HCT116 (cell line): Measurements from ENCODE around the gene ALG8. TPM values are rescaled to one million over a fixed set of nuclear protein-coding genes. Genes with fewer than 3 reads are reported as not detected.

ENCODE experiments used
- ATAC-seq: fragments of 200-7000 bp; cut with Tn5 transposase; 2 replicates; pipeline ENCODE4 v1.9.1; 2020; ENCODE audit warnings: mild to moderate bottlenecking, moderate library complexity
- BruUV-seq: library from RNA; stranded (reverse); fragments of 400-500 nt; replicated peaks from 2 replicates; lab custom pipeline; 2021; lab: Mats Ljungman, UMichigan
- CTCF ChIA-PET: fragments of 300-600 bp; sonication (Branson Sonifier 250); formaldehyde crosslinking; loops from one replicate; lab custom pipeline; 2021; ENCODE audit warnings: antibody characterized with exemption; lab: Charles Lee
- POLR2A ChIA-PET: fragments of 300-600, 350-600 bp; sonication (Branson Sonifier 250); formaldehyde crosslinking; loops from one replicate; lab custom pipeline; 2021; ENCODE audit warnings: antibody characterized with exemption; lab: Charles Lee
- RAD21 ChIA-PET, 2 experiments: fragments of 300-600 bp; sonication (Branson Sonifier 250); formaldehyde crosslinking; loops; one replicate each; lab custom pipeline; 2023; ENCODE audit warnings: low total read pairs in 2 of 2; ENCODE audit not compliant: uncharacterized antibody in 2 of 2, unreplicated experiment in 2 of 2, low non-redundant PET in 1 of 2; lab: Charles Lee
- DNase-seq: peaks from one replicate; pipeline ENCODE4 v3.0.0-alpha.2; 2010; ENCODE audit warnings: low read depth, low spot score
- H2AFZ ChIP-seq: fragments of 200-600 bp; shearing (Covaris generic), sonication (generic); 2 replicates; pipeline ENCODE4 v1.6.1; 2017; ENCODE audit warnings: low read depth, mixed run types, mixed read lengths, antibody characterized with exemption, low read length; ENCODE audit not compliant: poor library complexity, severe bottlenecking
- H3K27ac ChIP-seq: 2 replicates; pipeline ENCODE4 v1.5.1; 2012; ENCODE audit warnings: low read depth, low read length
- H3K27me3 ChIP-seq: fragments of 200-600 bp; sonication (generic); 2 replicates; pipeline ENCODE4 v1.6.1; 2016; ENCODE audit warnings: mixed run types, low read length, mixed read lengths; ENCODE audit not compliant: insufficient read depth
- H3K36me3 ChIP-seq, 2 experiments: fragments of 200-500 bp in 1 of 2; fragments of 200-600 bp in 1 of 2; sonication (Bioruptor generic) in 1 of 2; sonication (generic) in 1 of 2; 2 replicates each; pipeline versions ENCODE4 v1.5.1 to v1.6.1; 2014 to 2016; ENCODE audit warnings: low read length in 2 of 2, inconsistent platforms in 1 of 2, mixed read lengths in 1 of 2, mixed run types in 1 of 2; ENCODE audit not compliant: insufficient read depth in 2 of 2, control insufficient read depth in 1 of 2
- H3K4me1 ChIP-seq, 2 experiments: fragments of 200-600 bp in 1 of 2; sonication (generic) in 1 of 2; 2 replicates each; pipeline versions ENCODE4 v1.5.1 to v1.6.1; 2012 to 2017; ENCODE audit warnings: low read length in 2 of 2, inconsistent platforms in 1 of 2, mild to moderate bottlenecking in 1 of 2, mixed read lengths in 1 of 2, mixed run types in 1 of 2, moderate library complexity in 1 of 2; ENCODE audit not compliant: insufficient read depth in 2 of 2, control insufficient read depth in 1 of 2
- H3K4me2 ChIP-seq: fragments of 200-600 bp; sonication (generic); 2 replicates; pipeline ENCODE4 v1.6.1; 2017; ENCODE audit warnings: mixed run types, low read length, mixed read lengths
- H3K4me3 ChIP-seq, 2 experiments: fragments of 200-600 bp in 1 of 2; sonication (generic) in 1 of 2; replicated peaks in 1 of 2; 2 replicates each; pipeline ENCODE4 v1.5.1; 2011 to 2016; ENCODE audit warnings: low read length in 2 of 2, control low read depth in 1 of 2, low read depth in 1 of 2, mild to moderate bottlenecking in 1 of 2, mixed read lengths in 1 of 2, mixed run types in 1 of 2
- H3K79me2 ChIP-seq: fragments of 200-600 bp; sonication (generic); 2 replicates; pipeline ENCODE4 v1.6.1; 2017; ENCODE audit warnings: mild to moderate bottlenecking, mixed run types, low read length, moderate library complexity, mixed read lengths; ENCODE audit not compliant: insufficient read depth
- H3K9ac ChIP-seq: fragments of 200-600 bp; sonication (generic); 2 replicates; pipeline ENCODE4 v1.6.1; 2016; ENCODE audit warnings: low read length, mixed read lengths
- H3K9me2 ChIP-seq: fragments of 200-600 bp; sonication (generic), shearing (Covaris generic); 2 replicates; pipeline ENCODE4 v1.6.1; 2017; ENCODE audit warnings: mixed run types, mild to moderate bottlenecking, moderate library complexity; ENCODE audit not compliant: insufficient read depth
- H3K9me3 ChIP-seq, 2 experiments: fragments of 200-500 bp in 1 of 2; fragments of 200-600 bp in 1 of 2; sonication (Bioruptor generic) in 1 of 2; sonication (generic) in 1 of 2; 2 replicates each; pipeline ENCODE4 v1.6.1; 2014 to 2017; ENCODE audit warnings: low read length in 2 of 2, mixed read lengths in 2 of 2, inconsistent platforms in 1 of 2, low read depth in 1 of 2, mild to moderate bottlenecking in 1 of 2, mixed run types in 1 of 2, moderate library complexity in 1 of 2; ENCODE audit not compliant: control insufficient read depth in 1 of 2, insufficient read depth in 1 of 2
- H4K20me1 ChIP-seq: fragments of 200-600 bp; sonication (generic), shearing (Covaris generic); 2 replicates; pipeline ENCODE4 v1.6.1; 2017; ENCODE audit warnings: mixed run types, mild to moderate bottlenecking, moderate library complexity; ENCODE audit not compliant: insufficient read depth
- CBX3 ChIP-seq: IDR thresholded peaks from 2 replicates; pipeline ENCODE4 v1.6.1; 2012; ENCODE audit warnings: low read depth
- EGR1 ChIP-seq: IDR thresholded peaks from 2 replicates; pipeline ENCODE4 v1.6.1; 2012; ENCODE audit warnings: low read depth
- ELF1 ChIP-seq: IDR thresholded peaks from 2 replicates; pipeline ENCODE4 v1.6.1; 2012; ENCODE audit warnings: low read depth, borderline replicate concordance
- EZH2 ChIP-seq: fragments of 200-600 bp; sonication (generic); IDR thresholded peaks from 2 replicates; pipeline ENCODE4 v1.6.1; 2017; ENCODE audit warnings: antibody characterized with exemption, mixed run types
- EZH2phosphoT487 ChIP-seq: fragments of 200-600 bp; IDR thresholded peaks from 2 replicates; pipeline ENCODE4 v1.6.1; 2018; ENCODE audit warnings: antibody characterized with exemption, borderline replicate concordance
- FOSL1 ChIP-seq: IDR thresholded peaks from 2 replicates; pipeline ENCODE4 v1.6.1; 2012; ENCODE audit warnings: low read depth
- JUND ChIP-seq: IDR thresholded peaks from 2 replicates; pipeline ENCODE4 v1.6.1; 2012
- MAX ChIP-seq: IDR thresholded peaks from 2 replicates; pipeline ENCODE4 v1.6.1; 2012
- POLR2A ChIP-seq: IDR thresholded peaks from 2 replicates; pipeline ENCODE4 v1.7.0; 2011; ENCODE audit warnings: borderline replicate concordance; ENCODE audit not compliant: insufficient read depth, insufficient read length; ENCODE audit errors: extremely low read depth
- POLR2AphosphoS5 ChIP-seq: IDR thresholded peaks from 2 replicates; pipeline ENCODE4 v1.6.1; 2011; ENCODE audit warnings: mild to moderate bottlenecking, low read depth, low read length, moderate library complexity
- RAD21 ChIP-seq: IDR thresholded peaks from 2 replicates; pipeline ENCODE4 v1.6.1; 2012; ENCODE audit warnings: low read depth, mild to moderate bottlenecking
- REST ChIP-seq: IDR thresholded peaks from 2 replicates; pipeline ENCODE4 v1.6.1; 2012; ENCODE audit warnings: low read depth
- SP1 ChIP-seq: IDR thresholded peaks from 2 replicates; pipeline ENCODE4 v1.6.1; 2012; ENCODE audit warnings: low read depth
- TCF7L2 ChIP-seq: IDR thresholded peaks from 2 replicates; pipeline ENCODE4 v1.7.0; 2011; ENCODE audit warnings: borderline replicate concordance, inconsistent platforms; ENCODE audit not compliant: insufficient read depth, insufficient read length; ENCODE audit errors: extremely low read depth
- YY1 ChIP-seq: IDR thresholded peaks from 2 replicates; pipeline ENCODE4 v1.6.1; 2011; ENCODE audit warnings: low read length, low read depth, moderate library complexity, mild to moderate bottlenecking; ENCODE audit not compliant: insufficient replicate concordance; ENCODE audit errors: extremely low read depth
- ZFX ChIP-seq: fragments of 450-650 bp; IDR thresholded peaks from 2 replicates; pipeline ENCODE4 v1.6.1; 2017
- ZNF274 ChIP-seq: fragments of 200-500 bp; sonication (Bioruptor generic); IDR thresholded peaks from 2 replicates; pipeline ENCODE4 v1.6.1; 2014; ENCODE audit warnings: mild to moderate bottlenecking, low read depth, low read length, inconsistent platforms
- intact Hi-C: fragments of 100-400 bp; cut with micrococcal nuclease; formaldehyde crosslinking; loops from 2 replicates; pipeline ENCODE4 v1.10.0; 2022
- total RNA-seq: library from RNA; stranded (reverse); gene quantifications from one replicate; pipeline ENCODE4 v1.2.1, GENCODE V29; 2021; ENCODE audit not compliant: unreplicated experiment

The ALG8 gene
- total RNA-seq, 1 experiment from 2014 or later = 50.1 TPM

GRCh38 chr11:78100261-78100660, 39.2 kb downstream of the ALG8 start:
- BruUV-seq = no TSS peak
- POLR2A ChIA-PET = no interaction called here
- CTCF ChIA-PET = no interaction called here

GRCh38 chr11:78099666-78100065, 39.8 kb downstream of the ALG8 start:
- no peak overlapping the region for H3K4me2 ChIP-seq
- no peaks in the 10 kb centered on the region for H3K9me3 ChIP-seq
- H3K36me3 ChIP-seq = peaks cover 11 to 24% of the 10 kb centered on the region in 2 experiments
- ATAC-seq = no peak
- H3K4me3 ChIP-seq = no peak overlapping the region
- no peak for DNase-seq
- H3K4me1 ChIP-seq = no peaks in the 10 kb centered on the region
- H3K27me3 ChIP-seq = no peaks in the 10 kb centered on the region
- no peaks in the 10 kb centered on the region for H4K20me1 ChIP-seq
- no peak overlapping the region for H3K27ac ChIP-seq
- BruUV-seq = no TSS peak
- H3K9me2 ChIP-seq = no peaks in the 10 kb centered on the region
- H3K9ac ChIP-seq = no peak overlapping the region
- intact Hi-C loops = loop anchor here (2.0 kb wide), 1 partner anchor 43 kb away; no protein-coding TSS in a partner anchor
- ChIA-PET CTCF (no interaction called here), POLR2A (no interaction called here), RAD21 (no interaction called here)
- no peak overlapping the region for H2AFZ ChIP-seq
- no peaks in the 10 kb centered on the region for H3K79me2 ChIP-seq
- TF ChIP-seq YY1 (no peak), MAX (no peak), SP1 (no peak), EGR1 (no peak), ZNF274 (no peak), REST (no peak), ELF1 (no peak), FOSL1 (no peak), TCF7L2 (no peak), RAD21 (no peak), CBX3 (no peak)

More at GRCh38 chr11:78100261-78100660, 39.2 kb downstream of the ALG8 start:
- RAD21 ChIA-PET = no interaction called here
- H3K4me2 ChIP-seq = no peak overlapping the region
- no peaks in the 10 kb centered on the region for H3K4me1 ChIP-seq
- no peaks in the 10 kb centered on the region for H4K20me1 ChIP-seq
- H3K36me3 ChIP-seq = peaks cover 11 to 24% of the 10 kb centered on the region in 2 experiments
- no peak overlapping the region for H3K27ac ChIP-seq
- no peaks in the 10 kb centered on the region for H3K27me3 ChIP-seq
- TF ChIP-seq MAX = no peak
- TF ChIP-seq POLR2A = no peak
- no peak for TF ChIP-seq POLR2AphosphoS5
- TF ChIP-seq EZH2phosphoT487 = no peak
- TF ChIP-seq EGR1 = no peak
- no peak for TF ChIP-seq ZFX
- no peak for TF ChIP-seq CBX3
- TF ChIP-seq EZH2 = no peak
- no peak for TF ChIP-seq RAD21
- no peak for TF ChIP-seq JUND
- intact Hi-C loops = loop anchor here (2.0 kb wide), 1 partner anchor 43 kb away; no protein-coding TSS in a partner anchor
- no peaks in the 10 kb centered on the region for H3K79me2 ChIP-seq
- H3K9me2 ChIP-seq = no peaks in the 10 kb centered on the region
- DNase-seq (no peak), ATAC-seq (no peak)
- no peak overlapping the region for H3K9ac ChIP-seq
- H3K9me3 ChIP-seq = no peaks in the 10 kb centered on the region
- H2AFZ ChIP-seq = no peak overlapping the region
- H3K4me3 ChIP-seq = no peak overlapping the region
